Uterus (tissue), 2 donors: ENCODE results near the gene JADE2.

ENCODE experiments used
- CTCF ChIP-seq, 4 experiments: fragments of 200-600 bp in 2 of 4; fragments of 450-650 bp in 2 of 4; sonication (generic) in 2 of 4; IDR thresholded peaks; one replicate each; pipeline ENCODE4 v1.5.1; 2016 to 2019; ENCODE audit warnings: antibody characterized with exemption in 4 of 4, mild to moderate bottlenecking in 2 of 4, moderate library complexity in 1 of 4
- POLR2A ChIP-seq, 2 donors: fragments of 450-650 bp; IDR thresholded peaks; one replicate each; pipeline ENCODE4 v1.6.1; 2016; ENCODE audit warnings: antibody characterized with exemption in 2 of 2, mild to moderate bottlenecking in 1 of 2, moderate library complexity in 1 of 2

GRCh38 chr5:134611515-134611914, 86.0 kb downstream of the JADE2 start:
- TF ChIP-seq CTCF (IDR thresholded peaks at IDR 0.05), result no peak
- TF ChIP-seq POLR2A (IDR thresholded peaks at IDR 0.05), result no peak
